Subcutaneous adipose tissue (tissue), 4 donors: ENCODE results near the gene ACER3. TPM values are rescaled to one million over a fixed set of nuclear protein-coding genes. Genes with fewer than 3 reads are reported as not detected.

Experiments used
- CTCF ChIP-seq: fragments of 450-650 bp; IDR thresholded peaks from one replicate; pipeline ENCODE4 v1.5.1; 2016; ENCODE audit warnings: low read depth, mild to moderate bottlenecking, control low read depth, antibody characterized with exemption, moderate library complexity
- total RNA-seq, 4 donors: library from RNA; depleted of rRNA; stranded (reverse); fragments of >200 nt; gene quantifications; one replicate each; pipeline ENCODE4 v1.1.0, GENCODE V29; 2016

Gene ACER3
- total RNA-seq, 4 donors from 2014 or later = 28.6 to 39.4 (median 31.5) TPM

GRCh38 chr11:76863196-76863777 lies 2.6 kb downstream of the ACER3 start:
- no peak for TF ChIP-seq CTCF

GRCh38 chr11:76872959-76873827 lies 12.5 kb downstream of the ACER3 start:
- no peak for TF ChIP-seq CTCF

- TF ChIP-seq CTCF = no peak
Measured at GRCh38 chr11:76878014-76878413, 17.3 kb downstream of the ACER3 start.

- TF ChIP-seq CTCF = no peak
Measured at GRCh38 chr11:76880314-76880713, 19.6 kb downstream of the ACER3 start.

GRCh38 chr11:76880956-76881355 lies 20.2 kb downstream of the ACER3 start:
- TF ChIP-seq CTCF = no peak

GRCh38 chr11:76885390-76886097 lies 24.8 kb downstream of the ACER3 start:
- TF ChIP-seq CTCF = no peak

GRCh38 chr11:76888989-76889388 lies 28.3 kb downstream of the ACER3 start:
- no peak for TF ChIP-seq CTCF
